GM21723 (cell line): ENCODE measurements around the gene PGLYRP2.

Experiments used
- ATAC-seq: cut with Tn5 transposase; IDR thresholded peaks from one replicate; pipeline ENCODE4 v1.9.1; 2021; ENCODE audit warnings: mild to moderate bottlenecking, moderate library complexity; ENCODE audit not compliant: unreplicated experiment

Gene PGLYRP2

GRCh38 chr19:15427991-15428471 lies 51.3 kb downstream of the PGLYRP2 start:
- no peak for ATAC-seq

DNA sequence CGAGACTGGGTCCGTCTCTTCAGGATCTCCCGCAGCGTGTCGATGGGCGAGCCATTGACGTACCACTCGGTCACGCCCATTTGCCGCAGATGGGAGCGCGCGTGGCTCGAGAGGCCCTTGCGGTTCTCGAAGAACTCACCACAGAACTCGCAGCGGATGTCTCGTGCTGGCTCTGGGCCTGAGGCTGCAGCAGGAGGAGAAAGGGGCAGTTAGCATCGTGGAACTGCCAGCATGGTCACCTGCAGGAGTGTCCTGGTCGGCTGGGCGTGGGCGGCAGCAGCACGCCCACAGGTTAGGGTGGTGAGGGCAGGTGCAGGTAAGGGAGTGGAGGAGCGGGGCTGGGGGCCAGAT lies 52.0 kb downstream of the PGLYRP2 start:
- no peak for ATAC-seq

DNA sequence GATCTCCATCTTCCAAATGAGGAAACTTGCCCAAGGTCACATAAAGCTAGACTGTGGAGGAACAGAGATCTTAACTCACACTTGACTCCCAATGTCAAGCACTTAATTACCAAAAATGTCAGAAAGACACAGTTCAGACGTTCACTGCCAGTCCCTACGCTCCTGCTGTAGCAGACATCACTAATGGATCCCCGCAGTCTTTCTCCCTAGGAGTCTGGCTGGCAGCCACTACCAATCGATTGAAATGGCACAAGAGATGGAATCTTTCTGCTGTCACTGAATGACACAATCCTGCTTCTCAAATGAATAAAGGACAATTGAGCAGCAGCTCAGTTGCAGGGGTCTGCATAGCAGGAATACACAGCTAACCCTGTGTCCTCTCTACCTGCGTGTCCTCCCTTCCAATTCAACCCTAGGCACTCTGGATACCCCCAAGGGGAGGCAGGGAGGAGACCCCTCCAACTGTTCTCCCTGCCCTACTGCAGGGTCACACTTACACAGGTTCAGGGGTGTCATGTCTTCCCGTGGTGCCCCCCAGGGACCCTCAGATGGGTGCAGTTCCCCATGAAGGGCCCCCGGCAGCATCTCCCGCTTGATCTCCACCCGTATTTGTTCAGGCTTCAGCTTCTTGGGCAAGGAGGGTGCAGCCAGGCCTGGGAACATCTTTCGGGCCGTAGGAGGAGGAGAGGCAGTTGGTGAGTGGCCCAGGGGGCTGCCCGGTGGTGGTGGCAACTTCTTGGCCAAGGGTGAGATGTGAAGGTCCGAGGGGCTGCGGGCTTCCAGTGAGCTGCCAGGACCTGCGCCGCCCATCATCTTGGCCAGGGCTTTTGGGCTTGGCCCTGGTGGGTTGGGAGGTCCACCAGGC lies 52.6 kb downstream of the PGLYRP2 start:
- no peak for ATAC-seq

DNA sequence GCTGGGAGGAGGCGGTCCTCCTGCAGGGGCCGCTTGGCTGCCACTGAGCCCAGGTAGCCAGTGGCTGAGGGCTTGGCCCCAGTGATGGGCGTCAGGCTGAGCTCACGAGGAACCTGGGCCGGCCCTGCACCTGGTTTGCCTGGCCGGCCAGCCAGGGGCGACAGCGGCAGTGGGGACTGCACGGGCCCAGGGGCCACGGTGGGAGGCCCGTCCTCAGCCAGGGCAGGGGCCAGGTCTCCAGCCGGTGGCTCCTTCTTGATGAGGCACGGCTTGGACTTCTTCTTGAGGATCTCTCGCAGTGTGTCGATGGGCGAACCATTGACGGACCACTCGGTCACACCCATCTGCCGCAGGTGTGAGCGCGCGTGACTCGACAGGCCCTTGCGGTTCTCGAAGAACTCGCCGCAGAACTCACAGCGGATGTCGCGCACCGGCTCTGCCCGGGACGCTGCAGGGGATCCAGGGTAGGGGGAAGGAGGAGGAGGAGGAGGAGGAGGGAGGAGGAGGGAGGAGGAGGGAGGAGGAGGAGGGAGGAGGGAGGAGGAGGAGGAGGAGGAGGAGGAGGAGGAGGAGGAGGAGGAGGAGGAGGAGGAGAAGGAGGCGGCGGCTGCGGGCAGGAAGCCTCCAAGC lies 53.9 kb downstream of the PGLYRP2 start:
- no peak for ATAC-seq

DNA sequence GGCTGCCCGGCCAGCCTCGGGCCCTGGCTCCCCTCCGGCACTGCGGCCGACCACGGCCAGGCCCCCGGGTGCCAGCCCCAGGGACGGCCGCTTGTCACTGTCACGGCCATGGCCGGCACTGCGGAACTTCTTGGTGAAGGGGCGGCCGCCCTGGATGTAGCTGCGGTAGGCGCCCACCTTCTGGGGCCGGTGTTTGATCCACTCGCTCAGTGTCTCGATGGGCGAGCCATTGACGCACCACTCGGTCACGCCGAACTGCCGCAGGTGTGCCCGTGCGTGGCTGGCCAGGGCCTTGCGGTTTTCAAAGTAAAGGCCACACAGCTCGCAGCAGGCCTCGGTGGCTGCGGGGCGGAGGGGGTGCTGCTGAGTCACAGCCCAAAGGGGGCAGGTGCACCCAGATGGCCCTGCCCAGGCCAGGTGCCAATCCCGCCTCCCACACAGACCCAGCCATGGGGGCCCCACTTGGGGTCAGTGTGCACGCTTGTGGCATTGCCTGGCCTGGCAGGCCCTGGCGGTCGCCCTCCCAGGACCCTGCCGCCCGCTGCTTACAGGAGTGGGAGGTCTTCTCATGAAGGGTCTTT lies 54.5 kb downstream of the PGLYRP2 start:
- no peak for ATAC-seq

DNA sequence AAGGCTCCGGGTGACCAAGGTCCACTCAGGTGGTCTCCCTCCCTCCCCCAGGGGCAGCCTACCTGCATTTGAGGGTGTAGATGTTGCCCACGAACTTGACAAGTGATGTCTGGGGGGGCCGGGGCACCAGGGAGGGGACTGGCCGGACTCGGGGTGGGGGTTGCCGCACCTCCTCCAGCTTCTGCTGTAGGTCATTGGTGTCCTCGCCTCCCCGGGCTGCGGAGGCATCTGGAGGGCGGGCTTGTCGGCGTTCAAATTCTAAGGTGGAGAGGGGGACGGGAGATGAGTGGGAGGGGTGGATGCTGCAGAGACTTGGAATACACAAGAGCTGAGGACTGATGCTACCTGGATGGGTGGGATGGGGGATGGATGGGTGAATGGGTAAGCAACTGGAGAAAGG lies 55.2 kb downstream of the PGLYRP2 start:
- no peak for ATAC-seq

- no peak for ATAC-seq
Observed at GRCh38 chr19:15423130-15423529, 56.2 kb downstream of the PGLYRP2 start.

GRCh38 chr19:15422296-15423075 lies 56.8 kb downstream of the PGLYRP2 start:
- no peak for ATAC-seq

- ATAC-seq = no peak
Observed at GRCh38 chr19:15421721-15422260, 57.5 kb downstream of the PGLYRP2 start.

DNA sequence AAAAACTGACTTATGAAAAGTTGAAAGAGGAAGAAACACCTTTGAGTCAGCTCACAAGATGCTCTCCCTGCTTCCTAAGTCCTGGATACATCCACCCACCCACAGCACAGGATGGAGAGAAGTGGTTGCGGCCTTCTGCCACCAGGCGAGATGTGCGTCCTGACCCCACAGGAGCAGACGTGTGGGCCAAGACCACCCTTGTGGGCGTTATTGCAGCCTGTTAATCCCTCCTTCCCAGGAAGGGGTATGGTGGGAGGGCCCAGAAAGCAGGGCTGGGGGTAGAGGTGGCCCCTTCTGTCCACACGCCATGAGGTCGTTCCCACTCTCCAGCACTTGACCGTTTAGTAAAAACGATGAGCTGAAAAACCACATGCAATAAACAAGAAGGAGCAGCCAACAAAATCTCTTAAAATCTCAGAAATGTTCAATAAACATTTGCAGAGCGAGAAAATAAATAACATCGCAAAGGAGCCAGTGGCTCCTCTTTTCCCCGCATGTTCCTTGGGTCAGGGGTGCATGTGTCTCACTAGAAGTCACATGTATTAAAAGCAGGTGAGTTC lies 58.1 kb downstream of the PGLYRP2 start:
- ATAC-seq = no peak

- ATAC-seq = no peak
Observed at GRCh38 chr19:15419413-15420025, 59.8 kb downstream of the PGLYRP2 start.
